Measurements from ENCODE around the gene RPL18.

RPL18 gene

GRCh38 chr19:48618916-48619691, at the start of gene RPL18, which contains the start of gene SPHK2:
RPL18 (minus strand) TSS chr19:48619178; CDS start chr19:48619143, 35 bp downstream.
SPHK2 (plus strand) TSS chr19:48619506; CDS start chr19:48620515, 1,009 bp downstream.
- peak; percentile 8 for TF ChIP-seq CTCF (IDR thresholded peaks at IDR 0.05; ENCODE audit: insufficient read depth, low read length, poor library complexity, severe bottlenecking)
- peak within 1 kb of the TSS; percentile 77 for H3K4me3 ChIP-seq (replicated peaks; ENCODE audit: low read depth, low read length)
- DNase-seq (ENCODE audit: extremely low read depth, insufficient read length), result peak; percentile 100
- no peaks in the 10 kb centered on the region for H3K27me3 ChIP-seq (replicated peaks; ENCODE audit: control insufficient read depth, insufficient read depth, low read length)
- H3K36me3 ChIP-seq (ENCODE audit: control insufficient read depth, insufficient read depth, low read length), result peaks cover 33% of the 10 kb centered on the region

- Histone ChIP-seq H3K4me3 (replicated peaks; ENCODE audit: low read depth, low read length) (no peak overlapping the region), H3K36me3 (ENCODE audit: control insufficient read depth, insufficient read depth, low read length) (no peaks in the 10 kb centered on the region), H3K27me3 (replicated peaks; ENCODE audit: control insufficient read depth, insufficient read depth, low read length) (no peaks in the 10 kb centered on the region)
- DNase-seq (ENCODE audit: extremely low read depth, insufficient read length), result no peak
- no peak for TF ChIP-seq CTCF (IDR thresholded peaks at IDR 0.05; ENCODE audit: insufficient read depth, low read length, poor library complexity, severe bottlenecking)
These were observed 49.8 kb upstream of the RPL18 start for GRCh38 chr19:48668761-48669160.

GRCh38 chr19:48668332-48668731, 49.4 kb upstream of the RPL18 start:
- no peak for DNase-seq (ENCODE audit: extremely low read depth, insufficient read length)
- Histone ChIP-seq H3K27me3 (replicated peaks; ENCODE audit: control insufficient read depth, insufficient read depth, low read length) (no peaks in the 10 kb centered on the region), H3K4me3 (replicated peaks; ENCODE audit: low read depth, low read length) (no peak overlapping the region), H3K36me3 (ENCODE audit: control insufficient read depth, insufficient read depth, low read length) (no peaks in the 10 kb centered on the region)
- no peak for TF ChIP-seq CTCF (IDR thresholded peaks at IDR 0.05; ENCODE audit: insufficient read depth, low read length, poor library complexity, severe bottlenecking)

GRCh38 chr19:48665786-48666185, 46.8 kb upstream of the RPL18 start:
- DNase-seq (ENCODE audit: extremely low read depth, insufficient read length), result no peak
- Histone ChIP-seq H3K36me3 (ENCODE audit: control insufficient read depth, insufficient read depth, low read length) (no peaks in the 10 kb centered on the region), H3K27me3 (replicated peaks; ENCODE audit: control insufficient read depth, insufficient read depth, low read length) (no peaks in the 10 kb centered on the region), H3K4me3 (replicated peaks; ENCODE audit: low read depth, low read length) (no peak overlapping the region)
- no peak for TF ChIP-seq CTCF (IDR thresholded peaks at IDR 0.05; ENCODE audit: insufficient read depth, low read length, poor library complexity, severe bottlenecking)

- DNase-seq (ENCODE audit: extremely low read depth, insufficient read length), result no peak
- Histone ChIP-seq H3K36me3 (ENCODE audit: control insufficient read depth, insufficient read depth, low read length) (no peaks in the 10 kb centered on the region), H3K4me3 (replicated peaks; ENCODE audit: low read depth, low read length) (no peak overlapping the region), H3K27me3 (replicated peaks; ENCODE audit: control insufficient read depth, insufficient read depth, low read length) (no peaks in the 10 kb centered on the region)
- no peak for TF ChIP-seq CTCF (IDR thresholded peaks at IDR 0.05; ENCODE audit: insufficient read depth, low read length, poor library complexity, severe bottlenecking)
These were observed 45.5 kb upstream of the RPL18 start for GRCh38 chr19:48664476-48664875.
